Ishikawa (cell line): Measurements from ENCODE around the gene CAND1.

Source experiments
- CEBPB ChIP-seq: IDR thresholded peaks from 2 replicates; pipeline ENCODE4 v1.6.1; 2012
- CREB1 ChIP-seq: IDR thresholded peaks from 2 replicates; pipeline ENCODE4 v1.6.1; 2012; ENCODE audit warnings: low read depth
- EGR1 ChIP-seq: IDR thresholded peaks from 2 replicates; pipeline ENCODE4 v1.6.1; 2012
- EP300 ChIP-seq: IDR thresholded peaks from 2 replicates; pipeline ENCODE4 v1.6.1; 2012; ENCODE audit warnings: borderline replicate concordance
- FOXM1 ChIP-seq: IDR thresholded peaks from 2 replicates; pipeline ENCODE4 v1.6.1; 2012; ENCODE audit warnings: low read depth, borderline replicate concordance
- NFIC ChIP-seq: IDR thresholded peaks from 2 replicates; pipeline ENCODE4 v1.6.1; 2012
- RAD21 ChIP-seq: IDR thresholded peaks from 2 replicates; pipeline ENCODE4 v1.6.1; 2012; ENCODE audit warnings: low read depth
- TAF1 ChIP-seq: IDR thresholded peaks from 2 replicates; pipeline ENCODE4 v1.6.1; 2012; ENCODE audit warnings: low read depth, mild to moderate bottlenecking
- TCF12 ChIP-seq: IDR thresholded peaks from 2 replicates; pipeline ENCODE4 v1.6.1; 2012; ENCODE audit warnings: low read depth
- TEAD4 ChIP-seq: IDR thresholded peaks from 2 replicates; pipeline ENCODE4 v1.6.1; 2012
- YY1 ChIP-seq: IDR thresholded peaks from 2 replicates; pipeline ENCODE4 v1.6.1; 2012; ENCODE audit warnings: low read depth
- ZBTB7A ChIP-seq: IDR thresholded peaks from 2 replicates; pipeline ENCODE4 v1.6.1; 2012; ENCODE audit warnings: low read depth
- TF ChIP-seq, protein P1 (sequence below): IDR thresholded peaks from 2 replicates; pipeline ENCODE4 v1.6.1; 2012
- TF ChIP-seq, protein P2 (sequence below): IDR thresholded peaks from 2 replicates; pipeline ENCODE4 v1.6.1; 2012
- TF ChIP-seq, protein P3 (sequence below): IDR thresholded peaks from 2 replicates; pipeline ENCODE4 v1.6.1; 2012; ENCODE audit warnings: low read depth, mild to moderate bottlenecking

Gene CAND1

DNA sequence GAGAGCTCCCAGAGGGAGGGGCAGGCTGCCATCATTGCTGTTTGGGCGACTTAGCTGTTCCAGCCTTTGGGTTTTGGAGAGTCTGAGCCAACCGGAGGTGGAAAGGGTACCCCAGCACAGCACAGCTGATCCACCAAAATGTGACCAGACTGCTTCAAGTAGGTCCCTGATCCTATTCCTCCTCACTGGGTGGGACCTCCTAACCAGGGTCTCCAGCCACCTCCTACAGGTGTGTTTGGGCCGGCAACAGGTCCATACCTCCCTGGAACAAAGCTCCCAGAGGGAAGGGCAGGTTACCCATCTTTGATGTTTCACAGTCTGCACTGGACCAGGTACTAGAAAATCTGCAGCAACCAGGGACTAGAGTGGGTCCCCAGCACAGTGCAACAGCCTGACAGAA is 53.8 kb downstream of the CAND1 start:
- TF ChIP-seq TEAD4: no peak
- no peak for TF ChIP-seq CEBPB
- TF ChIP-seq TAF1: no peak
- no peak for TF ChIP-seq CREB1
- TF ChIP-seq, protein P1, sequence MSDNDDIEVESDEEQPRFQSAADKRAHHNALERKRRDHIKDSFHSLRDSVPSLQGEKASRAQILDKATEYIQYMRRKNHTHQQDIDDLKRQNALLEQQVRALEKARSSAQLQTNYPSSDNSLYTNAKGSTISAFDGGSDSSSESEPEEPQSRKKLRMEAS: no peak
- TF ChIP-seq NFIC: no peak
- TF ChIP-seq ZBTB7A: no peak
- no peak for TF ChIP-seq YY1
- TF ChIP-seq RAD21: no peak

DNA sequence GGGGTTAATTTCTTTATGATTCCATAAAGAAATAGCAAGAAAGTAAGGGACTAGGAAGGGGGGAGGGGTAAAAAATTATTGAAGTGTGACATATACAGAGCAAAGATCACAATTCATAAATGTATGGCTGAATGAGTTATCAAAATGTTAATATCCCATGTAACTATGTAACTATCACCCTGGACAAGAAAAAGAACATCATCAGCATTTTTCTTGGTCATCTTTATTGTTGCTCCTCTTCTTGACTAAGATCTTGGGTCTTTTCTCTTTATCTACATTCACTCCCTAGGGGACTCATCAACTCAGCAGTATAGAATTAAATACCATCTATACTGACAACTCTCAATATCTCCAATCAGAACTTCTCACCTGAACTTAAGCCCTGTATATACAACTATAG is 57.5 kb downstream of the CAND1 start:
- no peak for TF ChIP-seq NFIC
- TF ChIP-seq, protein P1: no peak
- no peak for TF ChIP-seq TAF1
- TF ChIP-seq YY1: no peak
- TF ChIP-seq, protein P2, sequence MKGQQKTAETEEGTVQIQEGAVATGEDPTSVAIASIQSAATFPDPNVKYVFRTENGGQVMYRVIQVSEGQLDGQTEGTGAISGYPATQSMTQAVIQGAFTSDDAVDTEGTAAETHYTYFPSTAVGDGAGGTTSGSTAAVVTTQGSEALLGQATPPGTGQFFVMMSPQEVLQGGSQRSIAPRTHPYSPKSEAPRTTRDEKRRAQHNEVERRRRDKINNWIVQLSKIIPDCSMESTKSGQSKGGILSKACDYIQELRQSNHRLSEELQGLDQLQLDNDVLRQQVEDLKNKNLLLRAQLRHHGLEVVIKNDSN: no peak
- TF ChIP-seq CREB1: no peak
- no peak for TF ChIP-seq TCF12
- TF ChIP-seq ZBTB7A: no peak
- TF ChIP-seq CEBPB: no peak
- TF ChIP-seq, protein P3, sequence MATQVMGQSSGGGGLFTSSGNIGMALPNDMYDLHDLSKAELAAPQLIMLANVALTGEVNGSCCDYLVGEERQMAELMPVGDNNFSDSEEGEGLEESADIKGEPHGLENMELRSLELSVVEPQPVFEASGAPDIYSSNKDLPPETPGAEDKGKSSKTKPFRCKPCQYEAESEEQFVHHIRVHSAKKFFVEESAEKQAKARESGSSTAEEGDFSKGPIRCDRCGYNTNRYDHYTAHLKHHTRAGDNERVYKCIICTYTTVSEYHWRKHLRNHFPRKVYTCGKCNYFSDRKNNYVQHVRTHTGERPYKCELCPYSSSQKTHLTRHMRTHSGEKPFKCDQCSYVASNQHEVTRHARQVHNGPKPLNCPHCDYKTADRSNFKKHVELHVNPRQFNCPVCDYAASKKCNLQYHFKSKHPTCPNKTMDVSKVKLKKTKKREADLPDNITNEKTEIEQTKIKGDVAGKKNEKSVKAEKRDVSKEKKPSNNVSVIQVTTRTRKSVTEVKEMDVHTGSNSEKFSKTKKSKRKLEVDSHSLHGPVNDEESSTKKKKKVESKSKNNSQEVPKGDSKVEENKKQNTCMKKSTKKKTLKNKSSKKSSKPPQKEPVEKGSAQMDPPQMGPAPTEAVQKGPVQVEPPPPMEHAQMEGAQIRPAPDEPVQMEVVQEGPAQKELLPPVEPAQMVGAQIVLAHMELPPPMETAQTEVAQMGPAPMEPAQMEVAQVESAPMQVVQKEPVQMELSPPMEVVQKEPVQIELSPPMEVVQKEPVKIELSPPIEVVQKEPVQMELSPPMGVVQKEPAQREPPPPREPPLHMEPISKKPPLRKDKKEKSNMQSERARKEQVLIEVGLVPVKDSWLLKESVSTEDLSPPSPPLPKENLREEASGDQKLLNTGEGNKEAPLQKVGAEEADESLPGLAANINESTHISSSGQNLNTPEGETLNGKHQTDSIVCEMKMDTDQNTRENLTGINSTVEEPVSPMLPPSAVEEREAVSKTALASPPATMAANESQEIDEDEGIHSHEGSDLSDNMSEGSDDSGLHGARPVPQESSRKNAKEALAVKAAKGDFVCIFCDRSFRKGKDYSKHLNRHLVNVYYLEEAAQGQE: no peak
- no peak for TF ChIP-seq RAD21
- TF ChIP-seq TEAD4: no peak
- no peak for TF ChIP-seq FOXM1
- TF ChIP-seq EGR1: no peak
- no peak for TF ChIP-seq EP300

DNA sequence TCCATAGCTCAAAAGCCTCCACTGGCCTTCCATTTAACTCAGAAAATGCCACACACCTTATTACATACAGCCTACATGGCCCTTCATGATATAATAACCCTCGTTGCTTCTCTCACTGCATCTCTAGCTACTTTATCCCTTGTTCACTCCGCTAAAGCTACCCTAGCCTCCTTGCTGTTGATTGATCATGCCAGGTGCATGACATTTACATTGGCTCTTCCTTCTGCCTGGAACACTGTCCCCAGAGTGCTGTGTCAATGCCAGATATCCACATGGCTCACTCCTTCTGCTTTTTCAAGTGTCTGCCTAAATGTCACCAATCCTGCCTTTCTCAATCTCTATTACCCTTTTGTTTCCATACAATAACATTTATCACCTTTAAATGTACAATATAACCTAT is 58.3 kb downstream of the CAND1 start:
- TF ChIP-seq YY1 (no peak), CEBPB (no peak), TCF12 (no peak), NFIC (no peak), FOXM1 (no peak), TAF1 (no peak), EP300 (no peak), CREB1 (no peak), TEAD4 (no peak), EGR1 (no peak), RAD21 (no peak), ZBTB7A (no peak)
- TF ChIP-seq, protein P2: no peak
- TF ChIP-seq, protein P1: no peak
- TF ChIP-seq, protein P3: no peak

DNA sequence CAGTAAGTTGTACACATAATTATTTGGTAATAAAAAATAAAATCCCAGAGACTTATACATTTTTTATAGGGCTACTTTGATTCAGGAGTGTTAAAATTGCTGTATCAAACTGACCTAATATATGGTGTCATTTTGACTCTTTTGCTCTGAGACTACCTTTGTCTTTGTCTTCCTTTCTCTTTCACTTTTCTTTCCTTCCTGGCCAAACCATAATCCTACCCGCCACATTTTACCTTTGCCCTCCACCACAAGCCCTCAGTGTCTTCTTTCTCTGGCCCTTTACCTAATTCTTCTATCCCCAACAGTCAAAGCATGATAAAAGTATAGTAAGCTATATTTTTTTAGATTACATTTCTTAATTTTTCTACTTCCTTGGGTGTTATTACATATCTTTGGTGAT is 62.0 kb downstream of the CAND1 start:
- no peak for TF ChIP-seq RAD21
- no peak for TF ChIP-seq FOXM1
- no peak for TF ChIP-seq TEAD4
- TF ChIP-seq EP300: no peak
- TF ChIP-seq ZBTB7A: no peak
- TF ChIP-seq, protein P1: no peak
- TF ChIP-seq CREB1: no peak
- no peak for TF ChIP-seq TCF12

DNA sequence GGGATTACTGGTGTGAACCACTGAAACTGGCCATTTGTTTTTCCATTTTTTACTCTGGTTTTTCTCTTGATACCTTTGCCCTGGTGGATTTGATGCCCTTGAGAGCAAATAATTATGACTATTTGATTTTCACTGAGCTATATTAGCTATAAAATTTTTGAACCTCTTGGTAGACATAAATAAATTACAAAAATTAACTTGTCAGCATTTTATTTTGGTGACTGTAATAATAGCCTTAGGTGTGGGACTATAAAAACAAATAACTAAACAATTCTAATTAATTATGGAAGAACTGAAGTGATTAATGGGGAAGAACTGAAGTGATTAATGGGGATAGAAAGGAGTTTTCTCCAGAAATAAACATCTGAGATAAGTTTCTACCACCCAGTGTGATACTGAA is 62.7 kb downstream of the CAND1 start:
- TF ChIP-seq CEBPB (no peak), NFIC (no peak)

DNA sequence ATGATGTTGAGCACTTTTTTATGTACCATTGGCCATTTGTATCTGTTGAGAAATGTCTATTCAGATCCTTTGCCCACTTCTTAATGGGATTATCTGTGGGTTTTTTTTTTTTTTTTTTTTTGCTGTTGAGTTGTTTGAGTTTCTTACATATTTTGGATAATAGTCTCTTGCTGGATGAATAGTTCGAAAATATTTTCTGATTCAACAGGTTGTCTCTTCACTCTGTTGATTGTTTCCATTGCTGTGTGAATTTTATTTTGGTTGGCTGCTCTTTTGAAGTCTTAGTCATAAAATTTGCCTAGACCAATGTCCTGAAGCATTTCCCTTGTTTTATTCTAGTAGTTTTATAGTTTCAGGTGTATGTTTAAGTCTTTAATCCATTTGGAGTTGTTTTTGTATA is 64.5 kb downstream of the CAND1 start:
- TF ChIP-seq, protein P3: no peak
- TF ChIP-seq EP300 (no peak), TCF12 (no peak), EGR1 (no peak), CEBPB (no peak), FOXM1 (no peak), ZBTB7A (no peak), RAD21 (no peak), NFIC (no peak)
